ENCODE data around the gene ABCA13.

Gene ABCA13

DNA sequence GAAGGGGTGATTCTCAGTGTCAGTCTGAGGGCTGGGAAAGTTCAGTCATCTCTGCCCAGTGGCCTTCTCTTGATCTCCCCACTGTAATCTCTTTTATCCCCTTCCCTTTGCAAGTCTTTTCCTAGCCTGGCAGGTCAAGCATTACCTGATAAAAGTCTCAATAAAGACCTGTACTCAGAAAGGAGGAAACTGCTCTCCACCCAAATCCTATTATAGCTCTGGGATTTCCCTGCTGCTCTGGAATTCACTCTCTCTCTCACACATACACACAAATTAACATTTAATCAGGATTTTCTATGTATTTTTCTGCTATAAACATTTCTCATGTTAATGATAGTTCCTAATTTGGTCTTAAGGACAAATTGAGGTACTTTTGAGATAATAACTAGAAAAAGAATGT is 46.5 kb downstream of the ABCA13 start:
- DNase-seq (ENCODE audit: low read depth, low spot score) = no peak
- no peak overlapping the region for H3K27ac ChIP-seq

DNA sequence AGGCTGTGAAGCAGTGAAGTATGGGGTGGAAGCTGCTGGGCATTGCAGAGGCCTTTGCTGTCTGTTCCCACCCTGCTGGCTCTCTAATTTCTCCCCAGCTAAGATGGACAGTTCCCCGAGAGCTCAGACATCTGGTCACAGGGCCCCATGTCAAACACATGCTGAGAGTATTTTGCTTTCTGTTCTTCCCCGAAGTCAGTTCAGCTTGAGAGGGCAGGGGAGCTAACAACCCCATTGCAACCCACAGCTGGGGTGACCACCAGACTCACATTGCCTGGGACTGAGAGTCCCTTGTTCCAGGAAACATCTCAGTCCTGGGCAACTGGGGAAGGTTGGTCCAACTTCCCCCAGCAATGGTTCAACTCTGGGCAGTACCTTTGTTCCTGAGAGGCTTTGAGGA is 52.8 kb downstream of the ABCA13 start:
- no peak overlapping the region for H3K27ac ChIP-seq
- no peak for DNase-seq (ENCODE audit: low read depth, low spot score)

DNA sequence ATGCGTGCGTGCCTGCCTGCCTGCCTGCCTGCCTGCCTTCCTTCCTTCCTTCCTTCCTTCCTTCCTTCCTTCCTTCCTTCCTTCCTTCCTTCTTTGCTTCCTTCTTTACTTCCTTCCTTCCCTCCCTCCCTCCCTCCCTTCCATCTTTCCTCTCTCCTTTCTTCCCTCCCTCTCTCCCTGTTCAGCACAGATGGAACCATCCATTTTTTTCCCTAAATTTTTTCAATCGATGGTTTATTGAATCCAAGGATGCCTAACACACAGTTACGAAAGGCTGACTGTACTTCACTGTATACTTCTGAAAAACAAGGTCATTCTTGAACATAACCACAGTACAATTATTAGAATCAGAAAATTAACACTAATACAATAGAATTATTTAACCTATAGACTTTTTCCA is 53.8 kb downstream of the ABCA13 start:
- H3K27ac ChIP-seq = no peak overlapping the region
- no peak for DNase-seq (ENCODE audit: low read depth, low spot score)

DNA sequence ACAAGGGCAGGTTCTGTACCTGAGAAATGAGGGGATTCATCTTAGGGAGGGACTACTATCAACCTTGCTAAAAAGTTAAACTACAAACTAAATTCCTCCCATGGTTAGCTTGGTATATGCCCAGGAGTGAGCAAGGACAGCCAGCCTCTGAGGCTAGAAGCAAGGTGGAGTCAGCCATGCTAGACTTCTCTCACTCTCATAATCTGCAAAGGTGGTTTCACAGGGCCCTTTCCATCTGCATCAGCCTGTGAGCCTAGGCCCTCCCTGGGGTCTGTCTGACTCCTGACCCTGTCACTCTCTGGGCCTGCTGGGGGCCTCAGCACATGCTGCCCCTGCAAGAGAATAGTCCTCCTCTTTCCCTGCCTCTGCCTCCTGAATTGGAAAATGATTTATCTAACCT is 66.1 kb downstream of the ABCA13 start:
- DNase-seq (ENCODE audit: low read depth, low spot score) = no peak
- H3K27ac ChIP-seq = no peak overlapping the region

DNA sequence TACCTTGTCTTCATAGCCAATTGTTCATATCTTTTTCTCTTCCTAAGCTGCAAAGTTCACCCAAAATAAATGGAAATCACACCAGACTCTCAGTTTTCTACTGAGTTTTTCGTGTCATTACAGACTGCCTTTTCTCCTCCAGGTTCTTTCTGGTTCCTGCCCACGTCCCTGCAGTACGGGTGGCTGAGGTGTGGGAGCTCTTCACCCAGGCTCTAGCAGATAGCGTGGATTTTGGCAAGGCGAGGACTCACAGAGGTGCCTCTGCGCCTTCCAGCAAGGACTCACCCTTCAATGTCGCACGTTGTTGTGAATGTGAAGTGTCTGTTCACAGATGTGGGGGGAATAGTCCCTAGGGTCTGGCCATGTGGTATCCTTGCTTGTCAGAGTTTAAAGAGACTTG is 71.6 kb downstream of the ABCA13 start:
- H3K27ac ChIP-seq = no peak overlapping the region
- DNase-seq (ENCODE audit: low read depth, low spot score) = no peak

DNA sequence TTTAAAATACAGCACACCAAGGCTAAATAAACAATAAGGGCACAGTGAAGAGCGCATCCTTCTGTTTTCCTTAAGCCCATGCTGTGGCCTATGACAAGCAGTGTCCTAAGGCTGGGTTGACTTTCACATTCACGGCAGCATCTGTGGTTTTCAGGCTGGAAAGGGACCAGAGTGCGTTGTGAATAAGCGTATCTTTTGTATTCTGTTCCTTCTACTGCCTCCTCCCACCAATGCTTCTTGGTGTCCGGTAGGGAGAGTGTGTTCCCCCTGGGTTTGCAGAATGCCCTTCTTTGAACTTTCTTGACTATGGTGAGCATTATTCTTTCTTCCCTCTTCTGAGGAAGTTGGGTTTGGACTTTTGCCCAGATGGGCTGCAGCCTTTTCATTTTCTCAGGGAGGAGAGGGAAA is 73.6 kb downstream of the ABCA13 start:
- no peak for DNase-seq (ENCODE audit: low read depth, low spot score)
- no peak overlapping the region for H3K27ac ChIP-seq

DNA sequence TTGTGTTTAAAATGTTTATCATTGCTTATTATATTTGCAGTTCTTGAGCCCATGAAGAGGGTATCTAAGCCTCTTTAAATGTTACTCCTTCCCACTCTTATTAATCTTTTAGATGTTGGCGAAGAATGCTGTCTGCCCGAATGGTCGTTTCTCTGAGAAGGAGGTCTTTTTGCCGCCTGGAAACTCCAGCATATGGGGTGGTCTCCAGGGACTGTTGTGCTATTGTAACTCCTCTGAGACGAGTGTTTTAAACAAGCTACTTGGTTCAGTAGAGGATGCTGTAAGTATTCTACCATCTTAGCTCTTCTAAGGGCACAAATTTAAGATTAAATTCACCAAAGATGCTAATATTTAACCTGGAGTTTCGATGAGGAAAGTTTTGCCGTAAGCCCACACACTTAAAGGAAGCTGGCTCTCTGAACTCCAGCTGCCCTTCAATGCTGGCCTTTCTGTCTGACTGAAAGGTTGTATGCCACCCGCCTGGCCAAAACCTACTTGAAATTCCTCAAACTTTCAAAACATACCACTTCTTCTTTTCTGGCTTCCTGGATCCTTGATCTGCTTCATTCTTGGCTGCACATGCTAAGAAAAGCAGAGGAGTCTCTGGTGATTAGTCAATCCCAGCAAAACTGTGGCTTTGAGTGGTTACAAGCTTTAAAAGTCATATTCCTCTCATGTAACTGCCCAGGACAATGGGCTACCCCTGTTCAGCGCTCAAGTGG is 74.7 kb downstream of the ABCA13 start:
- no peak overlapping the region for H3K27ac ChIP-seq

DNA sequence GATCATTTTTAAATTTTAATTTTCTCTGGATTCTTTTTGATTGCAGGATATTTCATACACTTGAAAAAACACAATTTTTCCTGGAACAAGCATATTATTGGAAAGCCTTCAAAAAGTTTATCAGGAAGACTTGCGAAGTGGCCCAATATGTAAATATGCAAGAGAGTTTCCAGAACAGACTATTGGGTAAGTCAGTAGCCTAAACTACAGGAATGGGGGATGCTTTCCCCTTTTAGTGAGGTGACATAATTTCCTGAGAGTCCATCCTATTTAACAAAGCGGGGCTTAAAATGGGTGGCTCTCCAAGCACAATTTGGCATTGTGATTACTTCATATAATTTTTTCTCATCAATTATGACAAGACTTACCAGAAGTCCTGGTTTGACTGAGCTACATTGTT is 77.9 kb downstream of the ABCA13 start:
- no peak overlapping the region for H3K27ac ChIP-seq
- DNase-seq (ENCODE audit: low read depth, low spot score) = no peak

More for the DNA sequence above, 74.7 kb downstream of the ABCA13 start:
- DNase-seq (ENCODE audit: low read depth, low spot score) = no peak

DNA sequence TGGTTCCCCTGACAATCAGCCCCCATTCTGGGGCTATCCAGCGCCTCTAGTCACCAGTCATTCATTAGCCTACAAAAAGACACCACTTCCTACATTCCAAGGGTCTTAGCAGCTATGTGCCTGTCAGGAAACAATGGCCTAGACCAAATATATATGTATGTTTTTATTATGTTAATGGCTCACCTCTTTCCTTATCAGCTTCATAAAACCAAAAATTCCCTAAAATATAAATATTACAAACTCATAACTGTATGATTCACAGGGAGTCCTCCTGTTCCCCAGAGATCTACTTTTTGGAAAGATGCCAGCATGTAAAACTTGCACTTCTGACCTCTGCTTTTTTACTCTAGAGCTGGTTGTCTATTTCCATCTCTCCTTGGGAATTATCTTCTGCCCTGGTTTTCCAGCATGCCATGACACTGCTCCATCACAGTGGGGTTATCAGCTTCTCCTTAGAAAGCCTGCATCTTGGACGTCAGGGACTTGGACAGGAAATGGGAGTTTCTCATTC is 79.2 kb downstream of the ABCA13 start:
- no peak for DNase-seq (ENCODE audit: low read depth, low spot score)
- no peak overlapping the region for H3K27ac ChIP-seq

DNA sequence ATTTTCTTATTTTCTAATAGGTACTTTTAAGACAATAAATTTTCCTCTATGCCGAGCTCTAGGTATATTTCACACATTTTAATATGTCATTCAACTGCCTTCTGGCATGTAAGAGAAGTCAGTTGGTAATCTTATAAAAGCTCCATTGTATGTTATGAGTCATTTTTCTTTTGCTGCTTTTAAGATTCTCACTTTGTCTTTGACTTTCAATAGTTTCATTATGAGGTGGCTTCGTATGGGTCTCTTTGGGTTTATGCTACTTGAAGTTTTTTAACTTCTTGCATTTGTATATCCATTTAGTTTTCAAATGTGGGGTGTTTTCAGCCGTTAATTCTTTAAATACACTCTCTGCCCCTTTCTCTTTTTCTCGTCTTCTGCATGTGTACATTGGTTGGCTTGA is 80.5 kb downstream of the ABCA13 start:
- no peak overlapping the region for H3K27ac ChIP-seq

DNA sequence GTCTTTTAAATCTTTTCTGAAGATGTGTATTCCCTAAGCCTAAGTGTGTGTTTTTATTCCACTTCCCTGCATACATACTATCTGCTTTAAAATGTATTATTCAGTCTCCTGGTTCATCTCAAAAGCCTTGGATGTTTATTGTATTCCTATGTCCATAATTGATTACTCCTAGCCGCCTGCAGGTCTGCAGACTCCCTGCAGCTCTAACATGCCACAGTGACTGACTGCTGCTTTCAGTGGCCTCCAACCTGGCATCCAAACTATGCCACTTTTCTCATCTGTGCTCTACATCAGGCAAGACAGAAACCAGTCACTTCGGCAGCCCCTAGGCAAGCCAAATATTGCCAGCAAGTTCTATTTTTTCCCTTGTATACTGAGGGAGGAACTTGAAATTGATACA is 81.7 kb downstream of the ABCA13 start:
- no peak for DNase-seq (ENCODE audit: low read depth, low spot score)
- no peak overlapping the region for H3K27ac ChIP-seq

More for the DNA sequence above, 80.5 kb downstream of the ABCA13 start:
- DNase-seq (ENCODE audit: low read depth, low spot score) = no peak

DNA sequence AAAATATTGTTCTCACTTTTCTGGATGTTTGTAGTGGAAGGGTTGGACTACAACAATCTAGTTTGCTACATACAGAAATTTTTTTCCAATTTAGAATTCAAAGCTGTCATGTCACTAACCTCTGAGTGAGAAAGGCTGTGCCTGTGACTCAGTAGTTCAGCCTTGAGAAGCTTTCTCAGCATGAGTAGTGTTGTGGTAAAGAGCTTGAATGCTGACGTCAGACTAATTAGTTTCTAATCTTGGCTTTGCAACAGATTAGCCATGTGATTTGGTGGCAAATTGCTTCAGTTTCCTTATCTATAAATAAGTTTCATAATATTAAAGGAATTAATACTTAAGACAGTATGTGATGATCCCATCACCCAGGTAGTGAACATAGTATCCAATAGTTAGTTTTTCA is 83.8 kb downstream of the ABCA13 start:
- peak; percentile 58 for DNase-seq (ENCODE audit: low read depth, low spot score)

DNA sequence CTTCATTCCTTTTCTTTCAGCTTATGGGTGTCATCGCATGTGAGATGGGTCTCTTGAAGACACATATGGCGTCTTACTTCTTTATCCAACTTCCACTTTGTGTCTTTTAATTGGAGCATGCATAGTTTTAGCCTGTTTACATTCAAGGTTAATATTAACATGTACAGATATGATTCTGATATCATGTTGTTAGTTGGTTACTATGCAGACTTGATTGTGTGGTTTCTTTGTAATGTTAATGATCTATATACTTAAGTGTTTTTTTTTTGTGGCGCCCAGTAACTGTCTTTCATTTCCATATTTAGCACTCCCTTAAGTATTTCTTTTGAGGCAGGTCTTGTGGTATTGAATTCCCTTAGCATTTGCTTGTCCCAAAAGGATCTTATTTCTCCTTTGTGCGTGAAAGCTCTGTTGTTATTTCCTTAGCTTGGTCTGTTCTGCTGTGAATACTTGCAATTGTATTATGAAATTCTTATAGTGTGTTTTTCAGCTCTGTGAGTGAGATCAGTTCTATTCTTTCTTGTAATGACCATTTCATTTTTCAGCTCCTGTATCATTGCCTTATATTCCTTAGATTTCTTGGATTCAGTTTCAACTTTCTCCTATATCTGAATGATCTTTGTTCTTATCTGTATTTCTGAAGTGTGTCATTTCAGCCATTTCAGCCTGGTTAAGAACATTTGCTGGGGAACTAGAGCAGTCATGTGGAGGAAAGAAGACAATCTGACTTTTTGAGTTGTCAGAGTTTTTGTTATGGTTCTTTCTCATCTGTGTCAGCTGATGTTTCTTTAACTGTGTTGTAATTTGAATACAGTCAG is 88.4 kb downstream of the ABCA13 start:
- H3K27ac ChIP-seq = no peak overlapping the region
- no peak for DNase-seq (ENCODE audit: low read depth, low spot score)

More for the DNA sequence above, 83.8 kb downstream of the ABCA13 start:
- no peak overlapping the region for H3K27ac ChIP-seq

DNA sequence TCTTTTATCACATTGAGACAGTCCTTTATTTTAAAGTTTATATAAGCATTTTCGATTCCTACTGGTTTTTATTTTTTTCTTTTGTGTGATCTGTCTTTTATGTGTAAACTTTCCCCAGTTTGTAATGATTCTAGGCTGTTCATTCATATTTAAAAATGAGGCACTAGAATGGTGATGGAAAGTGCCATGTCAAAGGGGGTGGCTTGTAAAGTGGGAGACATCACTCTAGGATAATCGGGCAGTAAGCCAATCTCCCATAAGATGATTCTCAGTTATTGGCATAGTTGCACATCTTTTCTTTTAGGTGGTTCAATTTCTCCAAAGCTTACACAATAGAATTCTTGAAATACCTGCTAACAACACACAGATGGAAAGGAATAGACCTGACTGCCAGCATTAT is 90.4 kb downstream of the ABCA13 start:
- H3K27ac ChIP-seq = no peak overlapping the region
- DNase-seq (ENCODE audit: low read depth, low spot score) = no peak

DNA sequence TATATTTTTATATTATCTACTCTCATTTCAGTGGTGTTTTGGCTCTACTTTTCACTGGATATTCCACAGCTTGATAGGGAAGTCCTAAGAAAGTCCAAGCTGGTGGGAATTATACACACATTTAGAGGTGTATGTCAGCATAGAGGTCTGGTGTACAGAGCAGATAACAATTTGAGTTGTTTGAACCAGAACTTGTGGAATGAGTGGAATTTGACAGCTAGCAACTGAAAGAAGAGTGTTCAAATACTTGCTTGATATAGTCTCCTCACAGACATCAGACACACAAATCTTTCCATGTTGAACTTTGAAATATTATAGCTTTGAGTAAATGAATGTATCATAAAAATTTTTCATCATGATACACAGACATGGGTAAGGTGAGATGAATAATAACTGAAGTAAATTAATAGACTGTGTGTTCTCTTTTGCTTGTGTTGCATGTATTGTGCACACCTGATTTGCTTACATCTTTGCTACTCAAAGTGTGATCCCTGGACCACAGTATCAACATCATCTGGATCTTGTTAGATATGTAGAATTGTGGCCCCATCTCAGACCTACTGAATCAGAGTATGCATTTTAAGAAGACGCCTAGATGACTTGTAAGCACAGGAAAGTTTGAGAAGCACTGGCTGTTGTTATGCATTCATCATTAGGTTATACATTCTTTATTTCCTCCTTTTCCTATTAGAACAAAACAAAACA is 91.5 kb downstream of the ABCA13 start:
- no peak for DNase-seq (ENCODE audit: low read depth, low spot score)
- no peak overlapping the region for H3K27ac ChIP-seq

DNA sequence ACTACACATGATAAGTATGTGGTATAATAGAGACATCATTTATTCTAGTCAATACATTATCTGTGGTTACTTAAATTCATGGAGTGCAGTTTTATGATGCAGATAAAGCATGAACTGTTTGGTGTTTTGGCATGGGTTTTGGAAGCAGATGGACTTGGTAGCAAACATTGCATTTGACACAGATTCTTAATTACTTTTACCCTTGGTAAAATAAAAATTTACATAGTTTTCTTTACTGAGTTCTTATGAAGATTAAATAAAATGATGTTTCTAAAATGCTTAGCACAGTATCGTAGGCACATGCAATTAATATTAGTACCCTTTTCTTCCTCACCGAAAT is 92.0 kb downstream of the ABCA13 start:
- no peak overlapping the region for H3K27ac ChIP-seq
- no peak for DNase-seq (ENCODE audit: low read depth, low spot score)

DNA sequence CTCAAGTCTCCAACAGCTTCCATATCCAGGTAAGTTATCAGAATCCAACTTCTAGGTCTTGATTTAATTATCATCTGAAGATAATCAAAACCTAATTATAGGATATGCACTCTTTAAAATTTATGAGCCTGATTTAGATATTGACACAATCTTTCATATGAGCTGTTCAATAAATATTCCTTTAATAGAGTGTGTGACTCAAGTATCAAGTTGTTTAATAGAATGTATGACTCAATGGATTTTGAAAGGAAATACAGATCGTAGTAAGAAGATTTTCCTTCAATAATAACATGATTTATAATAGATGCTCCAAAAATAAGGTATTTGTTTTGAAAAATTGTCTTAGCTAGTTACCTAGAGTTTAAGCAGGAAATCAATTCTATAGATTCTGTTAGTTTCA is 97.8 kb downstream of the ABCA13 start:
- H3K27ac ChIP-seq = no peak overlapping the region
- DNase-seq (ENCODE audit: low read depth, low spot score) = no peak

DNA sequence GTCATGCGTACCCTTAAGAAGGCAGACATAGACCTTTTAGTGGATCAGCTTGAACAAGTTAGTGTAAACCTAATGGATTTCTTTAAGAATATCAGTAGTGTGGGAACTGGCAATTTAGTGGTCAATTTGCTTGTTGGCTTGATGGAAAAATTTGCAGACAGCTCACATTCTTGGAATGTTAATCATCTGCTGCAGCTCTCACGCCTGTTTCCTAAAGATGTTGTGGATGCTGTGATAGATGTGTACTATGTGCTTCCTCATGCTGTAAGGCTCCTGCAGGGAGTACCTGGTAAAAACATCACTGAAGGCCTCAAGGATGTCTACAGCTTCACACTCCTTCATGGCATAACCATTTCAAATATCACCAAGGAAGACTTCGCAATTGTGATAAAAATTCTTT is 103.4 kb downstream of the ABCA13 start:
- no peak for DNase-seq (ENCODE audit: low read depth, low spot score)
- H3K27ac ChIP-seq = no peak overlapping the region

DNA sequence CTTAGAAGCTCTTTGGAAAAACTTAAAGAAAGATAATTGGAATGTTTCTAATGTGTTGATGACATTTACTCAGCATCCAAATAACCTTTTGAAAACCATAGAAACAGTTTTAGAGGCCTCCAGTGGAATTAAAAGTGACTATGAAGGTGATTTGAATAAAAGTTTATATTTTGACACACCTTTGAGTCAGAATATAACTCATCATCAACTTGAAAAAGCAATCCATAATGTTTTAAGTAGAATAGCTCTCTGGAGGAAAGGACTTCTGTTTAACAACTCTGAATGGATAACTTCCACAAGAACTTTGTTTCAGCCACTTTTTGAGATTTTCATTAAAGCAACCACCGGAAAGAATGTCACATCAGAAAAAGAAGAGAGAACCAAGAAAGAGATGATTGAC is 108.2 kb downstream of the ABCA13 start:
- H3K27ac ChIP-seq = peak overlapping the region; percentile 54
- no peak for DNase-seq (ENCODE audit: low read depth, low spot score)

DNA sequence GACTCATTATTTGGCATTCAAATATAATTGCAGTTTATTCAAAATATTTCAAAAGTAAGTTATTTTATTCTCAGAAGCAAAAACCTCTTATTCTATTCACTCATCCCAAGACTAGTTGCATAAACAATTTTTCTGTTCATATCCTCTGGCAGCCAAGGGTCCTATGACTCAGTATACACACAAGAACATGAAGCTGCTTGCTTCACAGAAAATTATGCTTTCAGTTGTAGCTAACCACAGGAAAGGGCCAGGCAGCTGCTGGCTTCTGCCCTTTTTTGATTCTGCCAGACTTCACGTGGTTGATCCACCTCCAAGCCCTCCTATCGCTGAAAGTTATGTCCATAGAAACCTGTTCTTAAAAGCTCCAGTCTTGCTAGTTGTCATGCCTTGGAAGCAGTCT is 108.8 kb downstream of the ABCA13 start:
- DNase-seq (ENCODE audit: low read depth, low spot score) = peak; percentile 75
- peak overlapping the region; percentile 54 for H3K27ac ChIP-seq

DNA sequence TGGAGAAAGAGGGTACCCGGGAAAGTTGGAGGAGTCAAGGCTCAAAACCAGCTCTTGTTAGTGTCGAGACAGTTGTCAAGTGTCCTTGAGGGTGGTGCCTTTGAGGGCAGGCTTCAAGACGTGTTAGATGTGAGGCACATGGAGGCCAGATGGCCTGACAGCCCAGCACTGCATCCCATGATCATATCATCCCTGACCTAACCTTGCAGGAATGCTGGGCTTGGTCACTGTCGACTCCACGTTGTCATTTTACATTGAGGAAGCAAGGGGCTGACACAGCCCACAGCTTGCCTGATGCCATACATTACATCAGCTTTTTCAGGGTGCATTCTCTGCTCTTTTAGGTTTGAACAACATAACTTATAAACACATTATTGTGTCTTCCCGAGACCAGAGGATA is 114.1 kb downstream of the ABCA13 start:
- no peak for DNase-seq (ENCODE audit: low read depth, low spot score)
- peak overlapping the region; percentile 38 for H3K27ac ChIP-seq
